Karpas-422 (cell line): Measurements from ENCODE around the gene LPIN1. TPM values are rescaled to one million over a fixed set of nuclear protein-coding genes. Genes with fewer than 3 reads are reported as not detected.

Source experiments
- DNase-seq: peaks from one replicate; pipeline ENCODE4 v3.0.0-alpha.2; 2015
- H2AFZ ChIP-seq: fragments of 200-600 bp; sonication (generic); 2 replicates; pipeline ENCODE4 v1.6.1; 2014; ENCODE audit warnings: antibody characterized with exemption, low read length, mixed read lengths
- H3K27ac ChIP-seq: fragments of 200-600 bp; sonication (generic); 2 replicates; pipeline ENCODE4 v1.5.1; 2014; ENCODE audit warnings: mild to moderate bottlenecking, low read length, moderate library complexity
- H3K27me3 ChIP-seq: fragments of 200-600 bp; sonication (generic); 2 replicates; pipeline ENCODE4 v1.6.1; 2014; ENCODE audit warnings: low read length, mixed read lengths
- H3K36me3 ChIP-seq: fragments of 200-600 bp; sonication (generic); 2 replicates; pipeline ENCODE4 v1.6.1; 2014; ENCODE audit warnings: low read length, mixed read lengths; ENCODE audit not compliant: insufficient read depth
- H3K4me1 ChIP-seq: fragments of 200-600 bp; sonication (generic); 2 replicates; pipeline ENCODE4 v1.6.1; 2014; ENCODE audit warnings: mild to moderate bottlenecking, low read length, mixed read lengths
- H3K4me2 ChIP-seq: fragments of 200-600 bp; sonication (generic); 2 replicates; pipeline ENCODE4 v1.6.1; 2014; ENCODE audit warnings: low read length, low read depth, mild to moderate bottlenecking; ENCODE audit not compliant: poor library complexity, severe bottlenecking
- H3K4me3 ChIP-seq: fragments of 200-600 bp; sonication (generic); 2 replicates; pipeline ENCODE4 v1.5.1; 2014; ENCODE audit warnings: mild to moderate bottlenecking, antibody characterized with exemption, low read length, mixed read lengths
- H3K79me2 ChIP-seq: fragments of 200-600 bp; sonication (generic); 2 replicates; pipeline ENCODE4 v1.6.1; 2014; ENCODE audit warnings: mild to moderate bottlenecking, low read length, mixed read lengths
- H3K9ac ChIP-seq: fragments of 200-600 bp; sonication (generic); 2 replicates; pipeline ENCODE4 v1.6.0; 2014; ENCODE audit warnings: low read length
- H3K9me2 ChIP-seq: fragments of 200-600 bp; sonication (generic), shearing (Covaris generic); replicated peaks from 2 replicates; pipeline ENCODE4 v1.6.0; 2014; ENCODE audit warnings: mild to moderate bottlenecking, low read length, moderate library complexity; ENCODE audit not compliant: insufficient read depth
- H3K9me3 ChIP-seq: fragments of 300-700, 200-600 bp; sonication (generic); 2 replicates; pipeline ENCODE4 v1.6.1; 2014; ENCODE audit warnings: low read length, mixed read lengths
- H4K20me1 ChIP-seq: fragments of 200-600 bp; sonication (generic); 2 replicates; pipeline ENCODE4 v1.6.1; 2014; ENCODE audit warnings: mild to moderate bottlenecking, antibody characterized with exemption, low read length, low read depth; ENCODE audit not compliant: insufficient read depth
- total RNA-seq: library from RNA; depleted of rRNA; stranded (reverse); fragments of >200 nt; shearing (Covaris generic); gene quantifications from 2 replicates; pipeline ENCODE4 v1.2.3, GENCODE V29; 2014; ENCODE audit warnings: low replicate concordance

The LPIN1 gene
- total RNA-seq, 1 experiment from 2014 or later = 4.9 TPM

DNA sequence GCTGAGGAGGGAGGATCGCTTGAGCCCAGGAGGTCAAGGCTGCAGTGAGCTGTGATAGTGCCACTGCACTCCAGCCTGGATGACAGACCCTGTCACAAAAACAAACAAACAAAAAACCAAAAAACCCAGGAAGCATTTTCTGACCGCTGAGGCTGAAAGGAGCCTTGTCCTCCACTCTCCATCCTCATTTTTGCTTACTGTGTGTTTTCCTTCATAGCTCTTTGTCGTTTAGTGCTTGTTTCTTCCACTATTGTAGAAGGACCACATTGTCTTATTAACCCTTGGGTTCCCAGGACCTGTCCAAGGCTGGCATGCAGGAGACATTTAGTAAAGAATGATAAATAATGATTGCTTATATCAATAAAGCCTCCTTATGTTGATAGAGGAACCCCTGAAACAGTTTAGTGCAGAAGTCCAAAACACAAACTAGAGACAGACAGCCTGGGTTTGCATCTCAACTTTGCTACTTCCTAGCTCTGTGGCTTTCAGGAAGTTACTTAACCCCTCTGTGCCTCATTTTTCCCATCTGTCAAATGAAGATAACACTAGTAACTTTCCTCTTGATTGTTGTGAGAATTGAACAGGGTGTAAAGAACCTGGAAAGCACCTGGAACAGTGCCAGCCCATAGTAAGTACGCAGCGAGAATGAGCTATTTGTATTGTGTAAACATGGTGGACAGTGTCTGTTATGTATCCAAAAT, 126.0 kb downstream of the LPIN1 start:
- H2AFZ ChIP-seq = no peak overlapping the region
- DNase-seq = no peak
- no peaks in the 10 kb centered on the region for H3K9me2 ChIP-seq
- no peaks in the 10 kb centered on the region; the same call in 1 of the 2 replicates for H3K4me1 ChIP-seq
- no peak overlapping the region for H3K9ac ChIP-seq
- no peaks in the 10 kb centered on the region for H3K27me3 ChIP-seq
- no peak overlapping the region for H3K4me3 ChIP-seq
- H3K4me2 ChIP-seq = no peak overlapping the region
- no peak overlapping the region for H3K27ac ChIP-seq
- peaks cover 13% of the 10 kb centered on the region for H3K36me3 ChIP-seq
- no peaks in the 10 kb centered on the region for H4K20me1 ChIP-seq
- H3K79me2 ChIP-seq = no peaks in the 10 kb centered on the region
- H3K9me3 ChIP-seq = no peaks in the 10 kb centered on the region; the same call in 1 of the 2 replicates

DNA sequence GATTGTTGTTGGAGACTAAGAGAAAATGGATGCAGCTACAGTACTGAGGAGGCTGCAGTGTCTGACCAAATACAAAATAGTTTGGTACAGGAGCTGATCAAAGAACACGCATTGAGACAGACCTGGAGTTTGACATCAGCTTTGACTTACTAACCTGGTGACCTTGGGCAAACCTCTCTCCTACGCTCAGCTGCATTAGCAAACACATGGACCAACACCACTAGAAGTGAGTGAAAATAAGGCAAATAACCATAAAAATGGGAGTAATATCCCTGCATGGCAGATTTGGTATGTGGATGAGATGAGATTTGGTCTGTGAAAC, 126.5 kb downstream of the LPIN1 start:
- H3K4me2 ChIP-seq = no peak overlapping the region
- peaks cover 8% of the 10 kb centered on the region for H3K36me3 ChIP-seq
- no peaks in the 10 kb centered on the region; the same call in 1 of the 2 replicates for H3K9me3 ChIP-seq
- no peak overlapping the region for H3K27ac ChIP-seq
- H3K9ac ChIP-seq = no peak overlapping the region
- no peaks in the 10 kb centered on the region for H3K9me2 ChIP-seq
- DNase-seq = no peak
- no peaks in the 10 kb centered on the region for H3K79me2 ChIP-seq
- no peaks in the 10 kb centered on the region; the same call in 1 of the 2 replicates for H3K4me1 ChIP-seq
- no peaks in the 10 kb centered on the region for H4K20me1 ChIP-seq
- H3K27me3 ChIP-seq = no peaks in the 10 kb centered on the region
- no peak overlapping the region for H2AFZ ChIP-seq
- H3K4me3 ChIP-seq = no peak overlapping the region

DNA sequence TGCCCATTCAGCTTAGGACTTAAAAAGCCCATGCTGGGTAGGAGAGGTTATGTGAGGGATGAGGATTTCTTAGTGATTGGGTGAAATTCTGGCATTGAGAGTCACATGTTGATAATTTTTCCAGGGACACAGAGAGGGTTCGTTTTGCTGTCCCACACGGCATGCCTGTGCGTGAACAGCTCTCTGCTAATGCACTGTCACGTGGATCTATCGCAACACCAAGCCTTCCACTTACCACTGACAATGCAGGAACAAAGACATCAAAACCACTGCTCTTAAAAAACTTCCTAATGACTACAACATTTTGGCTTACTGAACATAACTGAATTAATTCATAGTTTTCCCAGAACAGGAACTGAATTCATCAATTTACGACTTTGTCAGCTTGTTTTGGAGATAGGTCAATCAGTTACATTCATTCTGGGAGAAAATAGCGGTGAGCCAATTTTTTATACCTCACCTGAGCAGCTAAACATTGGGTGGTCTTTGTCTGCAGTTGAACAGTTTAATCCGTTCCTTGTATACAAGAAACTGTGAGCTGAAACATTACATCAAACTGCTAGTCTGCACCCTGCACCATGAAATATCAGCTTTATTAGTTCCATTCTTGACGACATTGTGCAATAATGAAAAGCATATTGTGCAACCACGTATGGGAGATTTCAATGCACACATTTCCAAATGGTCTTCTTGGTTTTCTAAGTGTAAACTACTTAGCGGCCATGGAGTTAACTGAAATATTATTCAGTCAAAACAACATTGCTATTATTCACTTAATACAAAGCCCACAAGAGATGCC, 127.1 kb downstream of the LPIN1 start:
- H2AFZ ChIP-seq = no peak overlapping the region
- no peak overlapping the region for H3K4me2 ChIP-seq
- H4K20me1 ChIP-seq = no peaks in the 10 kb centered on the region
- H3K36me3 ChIP-seq = peaks cover 3% of the 10 kb centered on the region; the same call in 1 of the 2 replicates
- no peaks in the 10 kb centered on the region for H3K9me3 ChIP-seq
- H3K9ac ChIP-seq = no peak overlapping the region
- no peaks in the 10 kb centered on the region for H3K27me3 ChIP-seq
- no peak overlapping the region for H3K4me3 ChIP-seq
- H3K4me1 ChIP-seq = peaks cover 3% of the 10 kb centered on the region; the same call in 1 of the 2 replicates
- no peaks in the 10 kb centered on the region for H3K79me2 ChIP-seq
- no peak overlapping the region for H3K27ac ChIP-seq
- no peak for DNase-seq
- H3K9me2 ChIP-seq = no peaks in the 10 kb centered on the region

DNA sequence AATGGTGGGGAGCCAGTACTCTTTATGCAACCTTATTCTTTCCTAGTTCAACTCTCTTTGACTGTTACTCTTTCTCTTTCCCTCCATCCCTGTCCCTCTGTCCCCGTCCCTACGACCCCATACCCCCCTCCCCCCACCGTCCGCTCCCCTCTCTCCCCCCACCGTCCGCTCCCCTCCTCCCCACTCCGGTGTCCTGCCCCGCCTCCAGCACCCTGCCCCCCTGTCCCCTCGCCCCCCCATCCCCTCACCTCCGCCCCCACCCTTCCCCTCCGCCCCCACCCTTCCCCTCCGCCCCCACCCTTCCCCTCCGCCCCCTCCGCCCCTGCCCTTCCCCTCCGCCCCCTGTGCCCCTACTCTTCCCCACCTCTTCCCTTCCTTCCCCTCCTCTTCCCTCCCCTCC, 128.4 kb downstream of the LPIN1 start:
- H3K79me2 ChIP-seq = no peaks in the 10 kb centered on the region
- H3K9ac ChIP-seq = no peak overlapping the region
- peaks cover 16% of the 10 kb centered on the region for H3K4me1 ChIP-seq
- H4K20me1 ChIP-seq = no peaks in the 10 kb centered on the region
- H3K4me2 ChIP-seq = no peak overlapping the region
- no peak overlapping the region for H3K4me3 ChIP-seq
- no peak overlapping the region for H2AFZ ChIP-seq
- DNase-seq = no peak
- H3K9me3 ChIP-seq = no peaks in the 10 kb centered on the region
- no peaks in the 10 kb centered on the region for H3K9me2 ChIP-seq
- no peaks in the 10 kb centered on the region for H3K36me3 ChIP-seq
- H3K27ac ChIP-seq = no peak overlapping the region
- no peaks in the 10 kb centered on the region for H3K27me3 ChIP-seq

DNA sequence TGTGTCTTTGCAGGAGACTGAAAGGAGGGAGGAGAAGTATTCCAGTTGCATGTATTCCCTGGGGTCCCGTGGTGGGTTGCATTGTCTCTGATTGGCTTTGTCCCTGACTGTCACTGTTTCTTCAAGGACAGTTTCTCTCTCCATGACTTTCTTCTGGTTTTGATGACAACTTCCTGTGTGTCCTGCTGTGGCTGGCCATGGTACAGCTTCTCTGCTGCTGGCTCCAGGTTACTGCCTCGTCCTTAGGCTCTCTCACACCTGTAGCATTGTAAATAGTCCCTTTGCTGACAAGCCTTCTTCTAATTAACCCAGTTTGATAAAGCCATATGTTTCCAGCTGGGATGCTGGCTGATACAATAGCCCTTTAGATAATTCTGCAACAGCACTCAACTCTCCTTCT, 129.0 kb downstream of the LPIN1 start:
- no peak for DNase-seq
- Histone ChIP-seq H3K79me2 (no peaks in the 10 kb centered on the region), H3K27ac (no peak overlapping the region), H3K9me2 (no peaks in the 10 kb centered on the region), H3K36me3 (no peaks in the 10 kb centered on the region), H3K4me2 (no peak overlapping the region), H3K4me1 (peaks cover 19% of the 10 kb centered on the region), H4K20me1 (no peaks in the 10 kb centered on the region), H3K9me3 (no peaks in the 10 kb centered on the region), H3K27me3 (no peaks in the 10 kb centered on the region), H3K4me3 (no peak overlapping the region), H3K9ac (no peak overlapping the region), H2AFZ (no peak overlapping the region)

DNA sequence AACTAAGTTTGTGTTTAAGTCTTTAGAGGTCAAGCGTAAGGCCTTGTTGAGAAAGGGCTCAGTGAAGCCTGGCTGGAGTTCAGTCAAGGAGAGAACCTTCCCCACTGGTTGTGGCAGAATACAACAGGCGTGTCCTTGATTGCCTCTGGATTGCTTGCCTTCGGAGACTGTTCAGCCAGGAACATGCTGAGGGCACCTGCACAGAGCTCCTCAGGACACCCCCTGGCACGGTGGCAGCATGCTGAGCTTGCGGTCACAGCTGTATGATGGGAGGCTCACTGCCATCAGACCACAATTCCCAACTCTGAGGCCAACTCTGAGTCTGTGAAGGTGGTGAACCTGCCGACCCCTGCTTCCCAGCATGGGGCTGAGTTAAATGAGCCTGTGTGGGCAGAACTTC, 130.0 kb downstream of the LPIN1 start:
- H2AFZ ChIP-seq = no peak overlapping the region
- no peaks in the 10 kb centered on the region for H3K27me3 ChIP-seq
- no peak overlapping the region for H3K27ac ChIP-seq
- no peaks in the 10 kb centered on the region for H3K9me3 ChIP-seq
- H3K4me2 ChIP-seq = no peak overlapping the region
- H3K4me3 ChIP-seq = no peak overlapping the region
- H3K9ac ChIP-seq = no peak overlapping the region
- peaks cover 19% of the 10 kb centered on the region for H3K4me1 ChIP-seq
- DNase-seq = no peak
- peaks cover 3% of the 10 kb centered on the region; the same call in 1 of the 2 replicates for H3K36me3 ChIP-seq
- no peaks in the 10 kb centered on the region for H4K20me1 ChIP-seq
- no peaks in the 10 kb centered on the region for H3K79me2 ChIP-seq
- no peaks in the 10 kb centered on the region for H3K9me2 ChIP-seq

DNA sequence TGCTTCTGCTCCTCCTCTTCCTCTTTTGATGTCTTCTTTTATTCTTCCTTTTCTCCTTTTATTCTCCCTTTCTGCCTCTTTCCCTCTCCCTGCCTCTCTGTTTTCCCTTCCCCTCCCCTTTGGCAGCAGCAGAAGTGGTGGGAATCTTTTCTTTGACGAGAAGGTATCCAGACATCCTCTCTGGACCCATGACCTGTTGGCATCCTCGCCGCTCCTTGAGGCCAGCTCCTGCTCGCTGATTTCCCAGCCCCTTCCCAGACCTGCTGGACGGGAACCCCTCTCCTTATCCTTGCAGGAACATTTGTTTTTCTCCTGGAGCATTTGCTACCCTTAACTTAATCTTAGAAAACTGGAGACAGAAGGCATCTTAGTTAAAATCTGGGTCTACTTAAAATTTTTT, 130.5 kb downstream of the LPIN1 start:
- no peak overlapping the region for H3K9ac ChIP-seq
- no peak overlapping the region for H2AFZ ChIP-seq
- no peaks in the 10 kb centered on the region for H3K9me3 ChIP-seq

More for the DNA sequence above, 130.5 kb downstream of the LPIN1 start:
- no peaks in the 10 kb centered on the region for H3K79me2 ChIP-seq
- H3K9me2 ChIP-seq = no peaks in the 10 kb centered on the region
- H3K4me2 ChIP-seq = no peak overlapping the region
- no peak overlapping the region for H3K27ac ChIP-seq
- H3K27me3 ChIP-seq = no peaks in the 10 kb centered on the region
- H4K20me1 ChIP-seq = no peaks in the 10 kb centered on the region
- H3K4me1 ChIP-seq = peaks cover 19% of the 10 kb centered on the region
- peaks cover 3% of the 10 kb centered on the region; the same call in 1 of the 2 replicates for H3K36me3 ChIP-seq
- no peak for DNase-seq
- H3K4me3 ChIP-seq = no peak overlapping the region
